M059J (cell line): ENCODE results near the gene ARHGEF9. TPM values are rescaled to one million over a fixed set of nuclear protein-coding genes. Genes with fewer than 3 reads are reported as not detected.

Experiments
- DNase-seq: peaks from one replicate; pipeline ENCODE4 v3.0.0-alpha.2; 2012; ENCODE audit warnings: low read depth
- total RNA-seq: library from RNA; depleted of rRNA; stranded (reverse); fragments of >200 nt; shearing (Covaris generic); gene quantifications from 2 replicates; pipeline ENCODE4 v1.2.3, GENCODE V29; 2014

ARHGEF9 gene
- total RNA-seq, 1 experiment from 2014 or later, result 28.1 TPM

GRCh38 chrX:63746715-63747114, 38.3 kb downstream of the ARHGEF9 start:
- no peak for DNase-seq

- DNase-seq, result no peak
Observed at GRCh38 chrX:63746278-63746677, 38.7 kb downstream of the ARHGEF9 start.

- DNase-seq, result no peak
Observed at GRCh38 chrX:63744850-63745394, 40.1 kb downstream of the ARHGEF9 start.

GRCh38 chrX:63743596-63743995, 41.4 kb downstream of the ARHGEF9 start:
- no peak for DNase-seq

GRCh38 chrX:63740382-63740781, 44.6 kb downstream of the ARHGEF9 start:
- no peak for DNase-seq

- DNase-seq, result no peak
Observed at GRCh38 chrX:63739885-63740284, 45.1 kb downstream of the ARHGEF9 start.

GRCh38 chrX:63738696-63739095, 46.3 kb downstream of the ARHGEF9 start:
- no peak for DNase-seq

- DNase-seq, result no peak
Observed at GRCh38 chrX:63737131-63737921, 47.7 kb downstream of the ARHGEF9 start.

- no peak for DNase-seq
Observed at GRCh38 chrX:63735882-63736281, 49.1 kb downstream of the ARHGEF9 start.

GRCh38 chrX:63720293-63720692, 64.7 kb downstream of the ARHGEF9 start:
- no peak for DNase-seq

- DNase-seq, result no peak
Observed at GRCh38 chrX:63719633-63720032, 65.4 kb downstream of the ARHGEF9 start.

GRCh38 chrX:63718010-63718694, 66.9 kb downstream of the ARHGEF9 start:
- no peak for DNase-seq

GRCh38 chrX:63713526-63713925, 71.5 kb downstream of the ARHGEF9 start:
- DNase-seq, result no peak

GRCh38 chrX:63708801-63709200, 76.2 kb downstream of the ARHGEF9 start:
- DNase-seq, result no peak

- DNase-seq, result no peak
Observed at GRCh38 chrX:63702556-63702955, 82.5 kb downstream of the ARHGEF9 start.

- peak; percentile 63 for DNase-seq
Observed at GRCh38 chrX:63686878-63687714, 97.9 kb downstream of the ARHGEF9 start.

- DNase-seq, result no peak
Observed at GRCh38 chrX:63680423-63680822, 104.6 kb downstream of the ARHGEF9 start.

- DNase-seq, result no peak
Observed at GRCh38 chrX:63679432-63679831, 105.6 kb downstream of the ARHGEF9 start.

- DNase-seq, result no peak
Observed at GRCh38 chrX:63675716-63676115, 109.3 kb downstream of the ARHGEF9 start.

- DNase-seq, result no peak
Observed at GRCh38 chrX:63673896-63674295, 111.1 kb downstream of the ARHGEF9 start.

- DNase-seq, result peak; percentile 9
Observed at GRCh38 chrX:63664741-63665140, 120.3 kb downstream of the ARHGEF9 start.

- peak; percentile 16 for DNase-seq
Observed at GRCh38 chrX:63664083-63664482, 120.9 kb downstream of the ARHGEF9 start.
